NCI-H146 treated with DMSO at 0.1 percent for 48 hours (cell line): ENCODE results near the gene PANX2.
A peak's percentile ranks its signal among the peaks of the same experiment; 100 is the strongest.
"Not testable (repeated sequence)": the region's sequence is repeated elsewhere in the genome, so short reads cannot be mapped to it uniquely, and the experiment has no call there.

ENCODE experiments used
- DNase-seq: peaks from one replicate; lab custom pipeline; 2025; ENCODE audit not compliant: unreplicated experiment; lab: John Stamatoyannopoulos, UW

The PANX2 gene, protein sequence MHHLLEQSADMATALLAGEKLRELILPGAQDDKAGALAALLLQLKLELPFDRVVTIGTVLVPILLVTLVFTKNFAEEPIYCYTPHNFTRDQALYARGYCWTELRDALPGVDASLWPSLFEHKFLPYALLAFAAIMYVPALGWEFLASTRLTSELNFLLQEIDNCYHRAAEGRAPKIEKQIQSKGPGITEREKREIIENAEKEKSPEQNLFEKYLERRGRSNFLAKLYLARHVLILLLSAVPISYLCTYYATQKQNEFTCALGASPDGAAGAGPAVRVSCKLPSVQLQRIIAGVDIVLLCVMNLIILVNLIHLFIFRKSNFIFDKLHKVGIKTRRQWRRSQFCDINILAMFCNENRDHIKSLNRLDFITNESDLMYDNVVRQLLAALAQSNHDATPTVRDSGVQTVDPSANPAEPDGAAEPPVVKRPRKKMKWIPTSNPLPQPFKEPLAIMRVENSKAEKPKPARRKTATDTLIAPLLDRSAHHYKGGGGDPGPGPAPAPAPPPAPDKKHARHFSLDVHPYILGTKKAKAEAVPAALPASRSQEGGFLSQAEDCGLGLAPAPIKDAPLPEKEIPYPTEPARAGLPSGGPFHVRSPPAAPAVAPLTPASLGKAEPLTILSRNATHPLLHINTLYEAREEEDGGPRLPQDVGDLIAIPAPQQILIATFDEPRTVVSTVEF

GRCh38 chr22:50170453-50171318 is at the start of gene PANX2:
Gene PANX2 (plus strand): TSS chr22:50170731. CDS start chr22:50170731, 0 bp downstream.
- DNase-seq = no peak

DNA sequence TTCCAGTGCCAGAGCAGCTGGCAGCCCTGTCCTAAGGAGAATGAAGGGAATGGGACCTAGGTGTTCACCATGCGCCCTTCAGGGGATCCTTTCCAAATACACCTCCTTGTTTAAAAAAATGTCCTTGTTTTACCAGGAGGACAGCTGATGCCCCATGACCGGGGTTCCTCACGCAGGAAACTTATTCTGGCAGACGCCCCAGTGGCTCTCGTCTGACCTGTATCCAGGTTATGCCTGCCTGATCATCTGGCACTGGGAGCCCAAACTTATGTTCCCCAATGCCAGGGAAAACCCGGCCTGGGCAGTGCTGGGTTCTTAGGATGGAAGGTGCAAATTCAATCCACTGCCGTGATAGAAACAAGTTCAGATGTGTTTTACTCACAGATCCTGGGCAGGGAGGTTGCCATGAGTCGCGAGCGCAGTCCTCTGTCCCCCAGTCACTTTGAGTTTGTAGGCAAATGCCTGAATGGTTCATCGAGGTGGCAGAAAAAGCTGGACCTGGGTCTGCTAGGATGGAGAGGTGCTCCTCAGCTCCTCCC is 49.3 kb upstream of the PANX2 start:
- no peak for DNase-seq

DNA sequence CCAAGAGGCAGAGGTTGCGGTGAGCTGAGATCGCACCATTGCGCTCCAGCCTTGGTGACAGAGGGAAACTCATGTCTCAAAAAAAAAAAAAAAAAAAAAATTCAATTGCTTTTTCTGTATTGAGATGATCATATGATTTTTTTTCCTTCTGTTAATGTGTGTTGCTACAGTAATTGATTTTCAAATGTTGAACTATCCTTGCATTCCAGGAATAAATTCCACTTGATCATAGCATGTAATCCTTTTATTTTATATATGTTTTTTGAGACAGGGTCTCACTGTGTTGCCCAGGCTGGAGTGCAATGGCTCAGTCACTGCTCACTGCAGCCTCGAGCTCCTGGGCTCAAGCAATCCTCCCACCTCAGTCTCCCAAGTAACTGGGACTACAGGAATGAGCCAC is 47.4 kb upstream of the PANX2 start:
- DNase-seq = no peak

DNA sequence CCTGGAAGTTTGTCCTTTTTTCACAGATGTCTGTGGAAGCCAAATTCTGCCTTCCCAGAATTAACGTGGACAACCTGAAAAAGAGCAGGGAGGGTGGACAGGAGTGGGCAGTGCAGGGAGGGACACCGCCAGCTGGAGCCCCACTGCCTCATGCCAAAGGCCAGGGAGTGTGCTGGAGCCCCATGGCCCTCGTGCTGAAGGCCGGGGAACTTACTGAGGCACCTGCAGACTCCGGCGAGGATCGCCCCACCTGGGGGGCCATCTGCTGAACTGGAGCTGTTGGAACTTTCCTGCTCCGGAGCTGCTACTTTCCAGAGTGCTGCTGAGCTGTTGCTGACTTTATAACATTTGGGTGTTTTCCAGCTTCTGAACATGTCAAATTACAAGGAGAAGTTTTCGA is 45.5 kb upstream of the PANX2 start:
- DNase-seq = no peak

DNA sequence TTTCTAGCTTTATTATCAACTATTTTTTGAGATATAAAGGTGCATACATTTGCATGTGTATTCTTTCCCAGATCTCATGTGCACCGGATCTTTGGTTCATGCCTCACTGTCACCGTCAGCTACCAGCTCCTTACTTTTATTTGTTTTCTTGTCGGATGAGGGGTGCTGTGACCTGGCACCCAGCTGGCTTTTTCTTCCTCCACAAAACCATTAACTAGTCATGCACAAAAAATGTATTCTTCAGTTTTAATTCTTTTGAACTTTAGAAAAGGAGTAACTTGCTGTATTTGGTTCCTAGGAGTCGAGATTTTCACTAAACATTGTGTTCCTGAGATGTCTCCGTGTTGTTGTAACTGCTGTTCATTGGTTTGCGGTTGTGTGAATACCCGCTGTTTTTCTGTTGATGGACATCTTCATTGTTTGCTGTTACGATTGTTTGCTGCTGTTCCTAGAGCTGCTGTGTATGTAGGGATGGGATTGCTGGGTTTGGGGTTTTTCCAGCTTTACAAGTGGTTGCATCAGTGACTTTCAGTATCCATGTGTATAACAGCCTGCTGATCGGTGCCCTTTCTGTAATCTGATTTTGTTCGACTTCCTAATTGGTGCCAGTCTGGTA is 41.3 kb upstream of the PANX2 start:
- DNase-seq = no peak

DNA sequence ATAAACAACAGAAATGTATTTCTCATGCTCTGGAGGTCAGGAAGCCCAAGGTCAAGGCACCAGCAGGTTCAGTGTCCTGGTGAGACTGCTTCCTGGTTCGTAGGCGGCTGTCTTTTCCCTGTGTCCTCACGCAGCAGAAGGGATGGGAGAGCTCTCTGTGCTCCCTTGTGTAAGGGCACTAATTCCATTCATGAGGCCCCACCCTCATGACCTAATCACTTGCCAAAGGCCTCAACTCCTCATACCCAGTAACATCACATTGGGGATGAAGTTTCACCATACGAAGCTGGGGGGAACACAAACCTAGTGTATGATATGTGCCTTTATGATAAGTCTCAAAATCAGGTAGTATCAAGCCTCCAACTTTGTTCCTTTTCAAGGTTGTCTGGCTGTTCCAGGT is 38.6 kb upstream of the PANX2 start:
- no peak for DNase-seq

GRCh38 chr22:50134481-50134880 is 36.0 kb upstream of the PANX2 start:
- DNase-seq = no peak

GRCh38 chr22:50136581-50137015 is 33.9 kb upstream of the PANX2 start:
- DNase-seq = no peak

- not testable (repeated sequence) for DNase-seq
Observed at GRCh38 chr22:50137277-50137676, 33.3 kb upstream of the PANX2 start.

DNA sequence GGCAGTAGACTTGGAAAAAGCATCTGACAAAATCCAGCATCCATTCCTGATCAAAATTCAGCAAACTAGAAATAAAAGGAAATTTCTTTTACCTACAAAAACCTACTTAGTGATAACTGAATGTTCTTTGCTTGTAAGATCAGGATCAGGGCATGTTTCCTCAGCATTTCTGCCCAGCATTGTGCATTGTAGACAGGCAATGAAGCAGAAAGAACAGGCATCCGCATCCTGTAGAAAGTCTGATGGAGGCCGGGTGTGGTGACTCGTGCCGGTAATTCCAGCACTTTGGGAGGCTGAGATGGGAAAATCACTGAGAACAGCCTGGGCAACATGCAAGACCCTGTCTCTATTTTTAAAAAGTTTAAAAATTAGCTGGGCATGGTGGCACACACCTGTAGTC is 32.5 kb upstream of the PANX2 start:
- DNase-seq = no peak

DNA sequence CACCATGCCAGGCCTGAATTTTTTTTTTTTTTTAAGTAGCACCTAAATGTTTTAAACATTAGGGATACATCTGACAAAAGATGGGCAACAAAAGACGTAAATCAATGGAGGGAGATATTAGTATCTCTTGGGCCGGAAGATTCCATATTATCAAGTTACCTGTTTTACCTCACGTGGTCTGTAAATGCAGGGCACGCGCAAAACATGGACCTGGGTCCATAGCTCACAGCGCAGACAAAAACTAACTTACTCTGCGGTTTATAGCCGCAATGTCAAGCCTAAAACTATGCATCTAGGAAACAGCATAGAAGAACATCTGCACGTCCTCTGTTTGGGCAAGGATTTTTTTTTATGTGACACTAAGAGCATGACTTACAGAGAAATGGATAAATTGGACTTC is 31.5 kb upstream of the PANX2 start:
- DNase-seq = no peak

DNA sequence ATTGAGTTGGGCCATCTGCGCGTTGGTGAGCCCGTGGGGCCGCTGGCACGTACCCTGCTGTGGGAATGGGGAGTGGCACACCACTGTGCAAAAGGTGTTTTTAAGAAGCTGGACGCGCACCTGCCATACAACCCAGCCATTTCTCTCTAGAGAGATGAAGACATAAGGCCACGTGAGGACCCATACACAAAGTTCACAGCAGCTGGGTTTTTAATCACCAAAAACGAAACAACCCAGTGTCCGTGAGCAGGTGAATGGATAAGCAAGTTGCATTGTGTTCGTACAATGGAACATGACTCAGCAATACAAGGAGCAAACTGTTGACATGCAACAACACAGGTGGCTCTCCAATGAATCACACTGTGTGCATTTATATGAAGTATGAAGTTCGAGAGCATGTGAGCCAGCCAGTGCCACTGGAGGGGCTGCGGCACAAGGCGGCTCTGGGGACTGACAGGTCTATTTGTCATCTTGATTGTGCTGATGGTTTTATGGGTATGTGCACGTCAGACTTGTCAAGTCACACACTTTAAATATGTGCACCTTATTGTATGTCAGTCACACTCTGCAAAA is 30.6 kb upstream of the PANX2 start:
- peak; percentile 41 for DNase-seq

- no peak for DNase-seq
Observed at GRCh38 chr22:50140615-50141014, 29.9 kb upstream of the PANX2 start.

- no peak for DNase-seq
Observed at GRCh38 chr22:50141462-50141861, 29.1 kb upstream of the PANX2 start.

DNA sequence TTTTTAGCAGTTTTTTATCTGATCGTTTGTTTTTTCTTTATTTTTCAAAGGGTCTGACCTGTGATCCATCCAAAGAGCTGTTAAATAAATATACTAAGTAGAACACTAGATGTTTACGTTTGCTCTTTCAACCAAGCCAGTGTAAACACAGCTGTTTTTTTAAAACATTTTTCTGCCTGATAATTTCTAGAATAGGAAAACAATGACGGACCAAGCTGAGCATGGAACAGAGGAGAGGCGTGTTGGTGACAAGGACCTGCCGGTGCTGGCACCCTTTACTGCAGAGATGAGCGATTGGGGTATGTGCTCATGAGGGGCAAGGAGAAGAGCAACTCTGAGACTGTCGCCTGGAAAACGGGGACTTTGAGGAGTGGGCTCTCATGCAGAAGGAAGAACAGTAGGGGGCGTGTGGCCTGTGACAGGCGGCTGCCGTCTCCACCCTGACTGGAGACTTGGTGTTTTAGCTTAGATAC is 28.6 kb upstream of the PANX2 start:
- DNase-seq = no peak

DNA sequence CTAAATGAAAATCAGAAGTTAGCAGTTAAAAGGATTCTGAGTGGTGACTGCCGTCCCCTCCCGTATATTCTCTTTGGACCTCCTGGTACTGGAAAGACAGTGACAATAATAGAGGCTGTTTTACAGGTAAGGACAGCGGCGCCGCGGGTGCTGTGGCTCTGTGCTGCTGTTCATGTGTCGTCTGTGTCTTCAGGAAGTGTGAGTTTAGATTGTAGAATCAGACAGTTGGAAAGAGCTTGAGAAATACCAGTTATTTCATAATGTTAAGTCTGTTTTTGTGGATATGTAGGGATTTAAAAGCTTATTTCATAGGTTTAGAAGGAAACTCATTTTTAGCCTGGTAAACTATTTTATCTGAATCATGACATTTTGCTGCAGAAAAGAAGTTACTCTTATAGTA is 27.4 kb upstream of the PANX2 start:
- no peak for DNase-seq

GRCh38 chr22:50144005-50144614 is 26.4 kb upstream of the PANX2 start:
- DNase-seq = no peak

GRCh38 chr22:50145721-50146438 is 24.7 kb upstream of the PANX2 start:
- DNase-seq = no peak
